H9 (cell line): ENCODE results near the gene NEGR1. TPM values are rescaled to one million over a fixed set of nuclear protein-coding genes. Genes with fewer than 3 reads are reported as not detected.

Source experiments
- DNase-seq: peaks from one replicate; pipeline ENCODE4 v3.0.0-alpha.2; 2017
- H2AFZ ChIP-seq: one replicate; pipeline ENCODE4 v1.6.1; 2013; ENCODE audit warnings: mild to moderate bottlenecking, low read length, control low read depth, moderate library complexity
- H2AK5ac ChIP-seq: 2 replicates; pipeline ENCODE4 v1.6.1; 2013; ENCODE audit warnings: low read length, control low read depth, mixed read lengths; ENCODE audit not compliant: insufficient read length
- H2BK120ac ChIP-seq: one replicate; pipeline ENCODE4 v1.6.1; 2013; ENCODE audit warnings: low read depth, mild to moderate bottlenecking, low read length, control low read depth, inconsistent platforms; ENCODE audit not compliant: poor library complexity, severe bottlenecking
- H2BK12ac ChIP-seq: 2 replicates; pipeline ENCODE4 v1.6.1; 2013; ENCODE audit warnings: low read length, control low read depth, mixed read lengths, low read depth; ENCODE audit not compliant: insufficient read length
- H2BK15ac ChIP-seq: 2 replicates; pipeline ENCODE4 v1.6.1; 2013; ENCODE audit warnings: low read depth, low read length, control low read depth
- H2BK20ac ChIP-seq: one replicate; pipeline ENCODE4 v1.6.1; 2013; ENCODE audit warnings: low read depth, mild to moderate bottlenecking, low read length, control low read depth, inconsistent platforms; ENCODE audit not compliant: poor library complexity, severe bottlenecking
- H2BK5ac ChIP-seq: 2 replicates; pipeline ENCODE4 v1.6.1; 2013; ENCODE audit warnings: low read length, control low read depth, mixed read lengths; ENCODE audit not compliant: insufficient read length
- H3K14ac ChIP-seq: 2 replicates; pipeline ENCODE4 v1.6.1; 2013; ENCODE audit warnings: low read length, control low read depth; ENCODE audit not compliant: insufficient read depth
- H3K18ac ChIP-seq: 2 replicates; pipeline ENCODE4 v1.6.1; 2013; ENCODE audit warnings: low read depth, mild to moderate bottlenecking, mixed read lengths, low read length, control low read depth; ENCODE audit not compliant: insufficient read length
- H3K23ac ChIP-seq: 2 replicates; pipeline ENCODE4 v1.6.1; 2013; ENCODE audit warnings: low read length, control low read depth, mixed read lengths, low read depth; ENCODE audit not compliant: insufficient read length
- H3K23me2 ChIP-seq: 2 replicates; pipeline ENCODE4 v1.6.1; 2013; ENCODE audit warnings: low read depth, mild to moderate bottlenecking, mixed read lengths, low read length, control low read depth; ENCODE audit not compliant: insufficient read length, poor library complexity, severe bottlenecking
- H3K27ac ChIP-seq: 2 replicates; pipeline ENCODE4 v1.5.1; 2013; ENCODE audit warnings: low read length, control low read depth, mixed read lengths, low read depth; ENCODE audit not compliant: insufficient read length
- H3K27me3 ChIP-seq: 2 replicates; pipeline ENCODE4 v1.6.1; 2013; ENCODE audit warnings: low read length, control low read depth, inconsistent platforms; ENCODE audit not compliant: insufficient read depth
- H3K4ac ChIP-seq: 2 replicates; pipeline ENCODE4 v1.6.1; 2013; ENCODE audit warnings: low read depth, mild to moderate bottlenecking, control low read depth, inconsistent platforms, low read length, moderate library complexity
- H3K4me1 ChIP-seq: 2 replicates; pipeline ENCODE4 v1.6.1; 2013; ENCODE audit warnings: low read length, control low read depth, inconsistent platforms; ENCODE audit not compliant: insufficient read depth
- H3K4me2 ChIP-seq: 2 replicates; pipeline ENCODE4 v1.6.1; 2013; ENCODE audit warnings: low read length, control low read depth, mixed read lengths; ENCODE audit not compliant: insufficient read length, insufficient read depth
- H3K56ac ChIP-seq: 2 replicates; pipeline ENCODE4 v1.6.1; 2013; ENCODE audit warnings: low read depth, mild to moderate bottlenecking, mixed read lengths, low read length, control low read depth; ENCODE audit not compliant: insufficient read length
- H3K79me1 ChIP-seq: 2 replicates; pipeline ENCODE4 v1.6.1; 2013; ENCODE audit warnings: low read depth, mild to moderate bottlenecking, moderate library complexity, low read length, control low read depth, inconsistent platforms; ENCODE audit not compliant: insufficient read depth, poor library complexity, severe bottlenecking
- H3K79me2 ChIP-seq: 2 replicates; pipeline ENCODE4 v1.6.1; 2013; ENCODE audit warnings: low read length, control low read depth, inconsistent platforms; ENCODE audit not compliant: insufficient read depth
- H3K9ac ChIP-seq: 2 replicates; pipeline ENCODE4 v1.6.1; 2013; ENCODE audit warnings: low read length, control low read depth, mixed read lengths; ENCODE audit not compliant: insufficient read length; ENCODE audit errors: extremely low read depth
- H3K9me3 ChIP-seq: one replicate; pipeline ENCODE4 v1.6.1; 2013; ENCODE audit warnings: low read depth, low read length, inconsistent platforms; ENCODE audit not compliant: control insufficient read depth
- H3T11ph ChIP-seq: one replicate; pipeline ENCODE4 v1.6.1; 2013; ENCODE audit warnings: mild to moderate bottlenecking, low read length, control low read depth, inconsistent platforms
- H4K20me1 ChIP-seq: one replicate; pipeline ENCODE4 v1.6.1; 2013; ENCODE audit not compliant: control insufficient read depth, insufficient read length, insufficient read depth
- H4K5ac ChIP-seq: 2 replicates; pipeline ENCODE4 v1.6.1; 2013; ENCODE audit warnings: low read depth, mild to moderate bottlenecking, mixed read lengths, low read length, control low read depth; ENCODE audit not compliant: insufficient read length
- H4K8ac ChIP-seq: replicated peaks from 2 replicates; pipeline ENCODE4 v1.6.1; 2013; ENCODE audit warnings: low read length, control low read depth, mixed read lengths, low read depth; ENCODE audit not compliant: insufficient read length
- H4K91ac ChIP-seq: 2 replicates; pipeline ENCODE4 v1.6.1; 2013; ENCODE audit warnings: low read depth, mild to moderate bottlenecking, moderate library complexity, mixed read lengths, low read length, control low read depth; ENCODE audit not compliant: insufficient read length
- H3K27ac Mint-ChIP-seq, 3 experiments: 2 replicates in 2 of 3; 3 replicates in 1 of 3; pipeline ENCODE4 v1.8.0; 2020 to 2021; ENCODE audit warnings: mixed read lengths in 3 of 3, mild to moderate bottlenecking in 1 of 3, moderate library complexity in 1 of 3
- H3K27me3 Mint-ChIP-seq: 2 replicates; pipeline ENCODE4 v1.8.0; 2021; ENCODE audit warnings: low read depth, mild to moderate bottlenecking, moderate library complexity, mixed read lengths
- H3K36me3 Mint-ChIP-seq, 3 experiments: 2 replicates in 2 of 3; 3 replicates in 1 of 3; pipeline ENCODE4 v1.8.0; 2020 to 2021; ENCODE audit warnings: low read depth in 3 of 3, mixed read lengths in 3 of 3; ENCODE audit not compliant: insufficient read depth in 1 of 3
- H3K4me1 Mint-ChIP-seq, 2 experiments: 2 replicates each; pipeline ENCODE4 v1.8.0; 2020; ENCODE audit warnings: mixed read lengths in 2 of 2
- H3K4me3 Mint-ChIP-seq, 2 experiments: 2 replicates in 1 of 2; 3 replicates in 1 of 2; pipeline ENCODE4 v1.8.0; 2020 to 2021; ENCODE audit warnings: mild to moderate bottlenecking in 2 of 2, mixed read lengths in 2 of 2, moderate library complexity in 1 of 2
- H3K9me3 Mint-ChIP-seq, 2 experiments: 2 replicates in 1 of 2; 3 replicates in 1 of 2; pipeline ENCODE4 v1.8.0; 2020; ENCODE audit warnings: mild to moderate bottlenecking in 2 of 2, mixed read lengths in 2 of 2, moderate library complexity in 1 of 2
- CTCF ChIP-seq: fragments of 200-600 bp; sonication (generic); conservative IDR thresholded peaks from 3 replicates; pipeline ENCODE4 v1.8.0; 2021; ENCODE audit warnings: antibody characterized with exemption, mild to moderate bottlenecking
- WGBS: extraction: QIAGEN DNeasy Blood & Tissue Kit; methylation state at CpG from one replicate; pipeline ENCODE4 v1.1.7; 2013; ENCODE audit warnings: missing lambda C conversion rate, low lambda C conversion rate, mixed read lengths; ENCODE audit not compliant: insufficient read length; ENCODE audit errors: extremely low coverage; 5-methylcytosine and 5-hydroxymethylcytosine counted together
- total RNA-seq: library from RNA; stranded (reverse); gene quantifications from 2 replicates; pipeline ENCODE4 v1.2.1, GENCODE V29; 2021

NEGR1 gene
- total RNA-seq, 1 experiment from 2014 or later: 0.13 TPM

GRCh38 chr1:71561729-71562128 lies 720.6 kb downstream of the NEGR1 start:
- no peak overlapping the region for H3K27ac ChIP-seq
- no peak overlapping the region for H2BK5ac ChIP-seq
- no peak for DNase-seq
- no peak overlapping the region for H3T11ph ChIP-seq
- no peak overlapping the region for H3K18ac ChIP-seq
- no peaks in the 10 kb centered on the region for H3K9me3 ChIP-seq
- no peaks in the 10 kb centered on the region for H4K20me1 ChIP-seq
- no peaks in the 10 kb centered on the region for H3K4me1 ChIP-seq
- no peaks in the 10 kb centered on the region for H3K4me1 Mint-ChIP-seq
- H4K91ac ChIP-seq: no peak overlapping the region
- TF ChIP-seq CTCF: no peak
- H3K36me3 Mint-ChIP-seq: no peaks in the 10 kb centered on the region
- H3K23me2 ChIP-seq: no peaks in the 10 kb centered on the region
- no peak overlapping the region for H2BK12ac ChIP-seq
- no peaks in the 10 kb centered on the region for H3K79me1 ChIP-seq
- H2AFZ ChIP-seq: no peak overlapping the region
- H2AK5ac ChIP-seq: no peak overlapping the region
- no peak overlapping the region for H3K14ac ChIP-seq
- no peak overlapping the region for H3K27ac Mint-ChIP-seq
- no peak overlapping the region for H2BK120ac ChIP-seq
- H3K27me3 ChIP-seq: no peaks in the 10 kb centered on the region
- WGBS: no CpG with 5 or more reads among the region's 2 CpGs
- no peaks in the 10 kb centered on the region for H3K79me2 ChIP-seq
- H3K4me2 ChIP-seq: no peak overlapping the region
- no peak overlapping the region for H2BK15ac ChIP-seq
- no peak overlapping the region for H3K9ac ChIP-seq
- no peak overlapping the region for H2BK20ac ChIP-seq
- no peaks in the 10 kb centered on the region for H3K9me3 Mint-ChIP-seq
- no peak overlapping the region for H3K23ac ChIP-seq
- H4K8ac ChIP-seq: no peak overlapping the region
- H3K56ac ChIP-seq: no peak overlapping the region
- no peaks in the 10 kb centered on the region for H3K27me3 Mint-ChIP-seq
- no peak overlapping the region for H4K5ac ChIP-seq
- H3K4me3 Mint-ChIP-seq: no peak overlapping the region
- no peak overlapping the region for H3K4ac ChIP-seq
